HG02798 (cell line): ENCODE data around the gene NES.

ENCODE experiments used
- ATAC-seq: cut with Tn5 transposase; IDR thresholded peaks from one replicate; pipeline ENCODE4 v1.9.1; 2021; ENCODE audit warnings: mild to moderate bottlenecking; ENCODE audit not compliant: unreplicated experiment, poor library complexity

The NES gene

GRCh38 chr1:156676820-156677615 is at the start of gene NES:
Gene NES, minus strand, starts transcription at chr1:156677407. Its CDS starts 143 bp downstream, at chr1:156677264.
- no peak for ATAC-seq

- ATAC-seq: no peak
Observed at GRCh38 chr1:156726549-156727226, 49.5 kb upstream of the NES start.

GRCh38 chr1:156725683-156726280 is 48.6 kb upstream of the NES start:
- peak; percentile 41 for ATAC-seq

GRCh38 chr1:156721535-156721934 is 44.3 kb upstream of the NES start:
- no peak for ATAC-seq

GRCh38 chr1:156721131-156721530 is 43.9 kb upstream of the NES start:
- no peak for ATAC-seq

GRCh38 chr1:156717351-156717750 is 40.1 kb upstream of the NES start:
- ATAC-seq: no peak

- no peak for ATAC-seq
Observed at GRCh38 chr1:156714830-156715229, 37.6 kb upstream of the NES start.

GRCh38 chr1:156712626-156713025 is 35.4 kb upstream of the NES start:
- no peak for ATAC-seq

- ATAC-seq: no peak
Observed at GRCh38 chr1:156711011-156711817, 34.0 kb upstream of the NES start.

- ATAC-seq: no peak
Observed at GRCh38 chr1:156709757-156710489, 32.7 kb upstream of the NES start.

- no peak for ATAC-seq
Observed at GRCh38 chr1:156709031-156709430, 31.8 kb upstream of the NES start.

- no peak for ATAC-seq
Observed at GRCh38 chr1:156708218-156708661, 31.0 kb upstream of the NES start.

GRCh38 chr1:156707417-156708217 is 30.4 kb upstream of the NES start:
- no peak for ATAC-seq

- no peak for ATAC-seq
Observed at GRCh38 chr1:156706657-156707416, 29.6 kb upstream of the NES start.

- ATAC-seq: no peak
Observed at GRCh38 chr1:156705918-156706656, 28.9 kb upstream of the NES start.

- no peak for ATAC-seq
Observed at GRCh38 chr1:156705321-156705917, 28.2 kb upstream of the NES start, which contains the start of gene CRABP2. Gene CRABP2, minus strand, starts transcription at chr1:156705583. Its CDS starts 137 bp downstream, at chr1:156705446.

- no peak for ATAC-seq
Observed at GRCh38 chr1:156704930-156705320, 27.7 kb upstream of the NES start.
